H9 (cell line): ENCODE results near the gene NPLOC4. TPM values are rescaled to one million over a fixed set of nuclear protein-coding genes. Genes with fewer than 3 reads are reported as not detected.

Experiments
- DNase-seq: peaks from one replicate; pipeline ENCODE4 v3.0.0-alpha.2; 2017
- H2AFZ ChIP-seq: one replicate; pipeline ENCODE4 v1.6.1; 2013; ENCODE audit warnings: mild to moderate bottlenecking, low read length, control low read depth, moderate library complexity
- H2AK5ac ChIP-seq: 2 replicates; pipeline ENCODE4 v1.6.1; 2013; ENCODE audit warnings: low read length, control low read depth, mixed read lengths; ENCODE audit not compliant: insufficient read length
- H2BK120ac ChIP-seq: one replicate; pipeline ENCODE4 v1.6.1; 2013; ENCODE audit warnings: low read depth, mild to moderate bottlenecking, low read length, control low read depth, inconsistent platforms; ENCODE audit not compliant: poor library complexity, severe bottlenecking
- H2BK12ac ChIP-seq: 2 replicates; pipeline ENCODE4 v1.6.1; 2013; ENCODE audit warnings: low read length, control low read depth, mixed read lengths, low read depth; ENCODE audit not compliant: insufficient read length
- H2BK15ac ChIP-seq: 2 replicates; pipeline ENCODE4 v1.6.1; 2013; ENCODE audit warnings: low read depth, low read length, control low read depth
- H2BK20ac ChIP-seq: one replicate; pipeline ENCODE4 v1.6.1; 2013; ENCODE audit warnings: low read depth, mild to moderate bottlenecking, low read length, control low read depth, inconsistent platforms; ENCODE audit not compliant: poor library complexity, severe bottlenecking
- H2BK5ac ChIP-seq: 2 replicates; pipeline ENCODE4 v1.6.1; 2013; ENCODE audit warnings: low read length, control low read depth, mixed read lengths; ENCODE audit not compliant: insufficient read length
- H3K14ac ChIP-seq: 2 replicates; pipeline ENCODE4 v1.6.1; 2013; ENCODE audit warnings: low read length, control low read depth; ENCODE audit not compliant: insufficient read depth
- H3K18ac ChIP-seq: 2 replicates; pipeline ENCODE4 v1.6.1; 2013; ENCODE audit warnings: low read depth, mild to moderate bottlenecking, mixed read lengths, low read length, control low read depth; ENCODE audit not compliant: insufficient read length
- H3K23ac ChIP-seq: 2 replicates; pipeline ENCODE4 v1.6.1; 2013; ENCODE audit warnings: low read length, control low read depth, mixed read lengths, low read depth; ENCODE audit not compliant: insufficient read length
- H3K23me2 ChIP-seq: 2 replicates; pipeline ENCODE4 v1.6.1; 2013; ENCODE audit warnings: low read depth, mild to moderate bottlenecking, mixed read lengths, low read length, control low read depth; ENCODE audit not compliant: insufficient read length, poor library complexity, severe bottlenecking
- H3K27ac ChIP-seq: 2 replicates; pipeline ENCODE4 v1.5.1; 2013; ENCODE audit warnings: low read length, control low read depth, mixed read lengths, low read depth; ENCODE audit not compliant: insufficient read length
- H3K27me3 ChIP-seq: 2 replicates; pipeline ENCODE4 v1.6.1; 2013; ENCODE audit warnings: low read length, control low read depth, inconsistent platforms; ENCODE audit not compliant: insufficient read depth
- H3K4ac ChIP-seq: 2 replicates; pipeline ENCODE4 v1.6.1; 2013; ENCODE audit warnings: low read depth, mild to moderate bottlenecking, control low read depth, inconsistent platforms, low read length, moderate library complexity
- H3K4me1 ChIP-seq: 2 replicates; pipeline ENCODE4 v1.6.1; 2013; ENCODE audit warnings: low read length, control low read depth, inconsistent platforms; ENCODE audit not compliant: insufficient read depth
- H3K4me2 ChIP-seq: 2 replicates; pipeline ENCODE4 v1.6.1; 2013; ENCODE audit warnings: low read length, control low read depth, mixed read lengths; ENCODE audit not compliant: insufficient read length, insufficient read depth
- H3K56ac ChIP-seq: 2 replicates; pipeline ENCODE4 v1.6.1; 2013; ENCODE audit warnings: low read depth, mild to moderate bottlenecking, mixed read lengths, low read length, control low read depth; ENCODE audit not compliant: insufficient read length
- H3K79me1 ChIP-seq: 2 replicates; pipeline ENCODE4 v1.6.1; 2013; ENCODE audit warnings: low read depth, mild to moderate bottlenecking, moderate library complexity, low read length, control low read depth, inconsistent platforms; ENCODE audit not compliant: insufficient read depth, poor library complexity, severe bottlenecking
- H3K79me2 ChIP-seq: 2 replicates; pipeline ENCODE4 v1.6.1; 2013; ENCODE audit warnings: low read length, control low read depth, inconsistent platforms; ENCODE audit not compliant: insufficient read depth
- H3K9ac ChIP-seq: 2 replicates; pipeline ENCODE4 v1.6.1; 2013; ENCODE audit warnings: low read length, control low read depth, mixed read lengths; ENCODE audit not compliant: insufficient read length; ENCODE audit errors: extremely low read depth
- H3K9me3 ChIP-seq: one replicate; pipeline ENCODE4 v1.6.1; 2013; ENCODE audit warnings: low read depth, low read length, inconsistent platforms; ENCODE audit not compliant: control insufficient read depth
- H3T11ph ChIP-seq: one replicate; pipeline ENCODE4 v1.6.1; 2013; ENCODE audit warnings: mild to moderate bottlenecking, low read length, control low read depth, inconsistent platforms
- H4K20me1 ChIP-seq: one replicate; pipeline ENCODE4 v1.6.1; 2013; ENCODE audit not compliant: control insufficient read depth, insufficient read length, insufficient read depth
- H4K5ac ChIP-seq: 2 replicates; pipeline ENCODE4 v1.6.1; 2013; ENCODE audit warnings: low read depth, mild to moderate bottlenecking, mixed read lengths, low read length, control low read depth; ENCODE audit not compliant: insufficient read length
- H4K8ac ChIP-seq: replicated peaks from 2 replicates; pipeline ENCODE4 v1.6.1; 2013; ENCODE audit warnings: low read length, control low read depth, mixed read lengths, low read depth; ENCODE audit not compliant: insufficient read length
- H4K91ac ChIP-seq: 2 replicates; pipeline ENCODE4 v1.6.1; 2013; ENCODE audit warnings: low read depth, mild to moderate bottlenecking, moderate library complexity, mixed read lengths, low read length, control low read depth; ENCODE audit not compliant: insufficient read length
- H3K27ac Mint-ChIP-seq, 3 experiments: 2 replicates in 2 of 3; 3 replicates in 1 of 3; pipeline ENCODE4 v1.8.0; 2020 to 2021; ENCODE audit warnings: mixed read lengths in 3 of 3, mild to moderate bottlenecking in 1 of 3, moderate library complexity in 1 of 3
- H3K27me3 Mint-ChIP-seq: 2 replicates; pipeline ENCODE4 v1.8.0; 2021; ENCODE audit warnings: low read depth, mild to moderate bottlenecking, moderate library complexity, mixed read lengths
- H3K36me3 Mint-ChIP-seq, 3 experiments: 2 replicates in 2 of 3; 3 replicates in 1 of 3; pipeline ENCODE4 v1.8.0; 2020 to 2021; ENCODE audit warnings: low read depth in 3 of 3, mixed read lengths in 3 of 3; ENCODE audit not compliant: insufficient read depth in 1 of 3
- H3K4me1 Mint-ChIP-seq, 2 experiments: 2 replicates each; pipeline ENCODE4 v1.8.0; 2020; ENCODE audit warnings: mixed read lengths in 2 of 2
- H3K4me3 Mint-ChIP-seq, 2 experiments: 2 replicates in 1 of 2; 3 replicates in 1 of 2; pipeline ENCODE4 v1.8.0; 2020 to 2021; ENCODE audit warnings: mild to moderate bottlenecking in 2 of 2, mixed read lengths in 2 of 2, moderate library complexity in 1 of 2
- H3K9me3 Mint-ChIP-seq, 2 experiments: 2 replicates in 1 of 2; 3 replicates in 1 of 2; pipeline ENCODE4 v1.8.0; 2020; ENCODE audit warnings: mild to moderate bottlenecking in 2 of 2, mixed read lengths in 2 of 2, moderate library complexity in 1 of 2
- WGBS: extraction: QIAGEN DNeasy Blood & Tissue Kit; methylation state at CpG from one replicate; pipeline ENCODE4 v1.1.7; 2013; ENCODE audit warnings: missing lambda C conversion rate, low lambda C conversion rate, mixed read lengths; ENCODE audit not compliant: insufficient read length; ENCODE audit errors: extremely low coverage; 5-methylcytosine and 5-hydroxymethylcytosine counted together
- total RNA-seq: library from RNA; stranded (reverse); gene quantifications from 2 replicates; pipeline ENCODE4 v1.2.1, GENCODE V29; 2021
- TF ChIP-seq, protein P1 (sequence below): fragments of 200-600 bp; sonication (generic); conservative IDR thresholded peaks from 3 replicates; pipeline ENCODE4 v1.8.0; 2021; ENCODE audit warnings: antibody characterized with exemption, mild to moderate bottlenecking

NPLOC4 gene
- total RNA-seq, 1 experiment from 2014 or later = 103 TPM

DNA sequence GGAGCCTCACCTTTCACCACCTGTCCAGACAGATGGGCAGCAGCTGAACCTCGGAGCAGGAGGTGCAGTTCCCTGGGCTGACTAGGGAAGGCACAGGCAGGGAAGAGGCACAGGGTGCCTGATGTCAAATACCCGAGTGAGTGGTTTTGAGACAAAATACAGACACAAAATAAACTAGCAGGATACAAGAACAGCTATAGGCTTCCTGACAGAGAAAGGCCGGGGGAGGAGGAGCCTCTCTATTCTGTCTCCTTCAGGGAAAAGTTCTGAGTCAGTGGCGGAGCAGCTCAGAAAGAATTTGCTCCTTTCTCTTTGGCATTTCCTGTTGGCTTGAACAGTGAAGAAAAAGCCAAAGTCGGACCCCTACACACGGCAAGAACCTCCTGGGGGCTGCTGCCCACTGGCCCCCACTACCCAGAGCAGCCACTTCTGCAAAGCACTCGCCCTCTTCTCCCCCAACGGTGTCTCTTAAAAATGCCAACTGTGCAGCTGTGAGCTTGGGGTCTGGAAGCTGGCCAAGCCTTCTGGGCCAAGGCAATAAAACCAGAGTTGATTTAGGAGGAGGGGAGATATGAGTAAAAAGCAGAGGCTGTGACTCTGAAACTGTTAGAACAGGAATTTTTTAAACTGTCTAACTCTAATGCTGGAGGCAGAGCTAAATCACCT is 70.3 kb downstream of the NPLOC4 start:
- Histone ChIP-seq H3K27ac (no peak overlapping the region), H3K23me2 (no peaks in the 10 kb centered on the region), H3K9me3 (no peaks in the 10 kb centered on the region), H2AFZ (no peak overlapping the region), H4K20me1 (no peaks in the 10 kb centered on the region), H3K4me2 (no peak overlapping the region), H3K79me2 (no peaks in the 10 kb centered on the region), H3K56ac (no peak overlapping the region), H3K4me1 (no peaks in the 10 kb centered on the region), H3K79me1 (no peaks in the 10 kb centered on the region), H4K91ac (no peak overlapping the region), H4K5ac (no peak overlapping the region), H3K14ac (no peak overlapping the region), H2AK5ac (no peak overlapping the region), H4K8ac (no peak overlapping the region), H3K9ac (no peak overlapping the region), H2BK5ac (no peak overlapping the region), H3K18ac (no peak overlapping the region), H3K23ac (no peak overlapping the region), H2BK12ac (no peak overlapping the region), H3K27me3 (no peaks in the 10 kb centered on the region), H3T11ph (no peak overlapping the region), H3K4ac (no peak overlapping the region), H2BK120ac (no peak overlapping the region), H2BK20ac (no peak overlapping the region), H2BK15ac (no peak overlapping the region)
- Mint-ChIP-seq H3K4me1 (no peaks in the 10 kb centered on the region), H3K27ac (no peak overlapping the region), H3K36me3 (peaks cover 38 to 91% (median 81%) of the 10 kb centered on the region in 3 experiments; a peak in 6 of 7 replicates), H3K4me3 (no peak overlapping the region), H3K27me3 (no peaks in the 10 kb centered on the region), H3K9me3 (no peaks in the 10 kb centered on the region)
- no peak for DNase-seq
- TF ChIP-seq, protein P1, sequence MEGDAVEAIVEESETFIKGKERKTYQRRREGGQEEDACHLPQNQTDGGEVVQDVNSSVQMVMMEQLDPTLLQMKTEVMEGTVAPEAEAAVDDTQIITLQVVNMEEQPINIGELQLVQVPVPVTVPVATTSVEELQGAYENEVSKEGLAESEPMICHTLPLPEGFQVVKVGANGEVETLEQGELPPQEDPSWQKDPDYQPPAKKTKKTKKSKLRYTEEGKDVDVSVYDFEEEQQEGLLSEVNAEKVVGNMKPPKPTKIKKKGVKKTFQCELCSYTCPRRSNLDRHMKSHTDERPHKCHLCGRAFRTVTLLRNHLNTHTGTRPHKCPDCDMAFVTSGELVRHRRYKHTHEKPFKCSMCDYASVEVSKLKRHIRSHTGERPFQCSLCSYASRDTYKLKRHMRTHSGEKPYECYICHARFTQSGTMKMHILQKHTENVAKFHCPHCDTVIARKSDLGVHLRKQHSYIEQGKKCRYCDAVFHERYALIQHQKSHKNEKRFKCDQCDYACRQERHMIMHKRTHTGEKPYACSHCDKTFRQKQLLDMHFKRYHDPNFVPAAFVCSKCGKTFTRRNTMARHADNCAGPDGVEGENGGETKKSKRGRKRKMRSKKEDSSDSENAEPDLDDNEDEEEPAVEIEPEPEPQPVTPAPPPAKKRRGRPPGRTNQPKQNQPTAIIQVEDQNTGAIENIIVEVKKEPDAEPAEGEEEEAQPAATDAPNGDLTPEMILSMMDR = no peak
- no CpG with 5 or more reads among the region's 8 CpGs for WGBS
